Measurements from ENCODE around the gene ZNF285. TPM values are rescaled to one million over a fixed set of nuclear protein-coding genes. Genes with fewer than 3 reads are reported as not detected.

ZNF285 gene
- total RNA-seq, 1 experiment from 2014 or later, result 0.22 TPM

GRCh38 chr19:44367024-44367423 is 34.4 kb downstream of the ZNF285 start:
- Histone ChIP-seq H3K79me2 (ENCODE audit: low read length) (no peaks in the 10 kb centered on the region), H2AFZ (ENCODE audit: low read length) (no peak overlapping the region), H4K20me1 (ENCODE audit: low read length) (no peaks in the 10 kb centered on the region), H3K36me3 (ENCODE audit: low read depth, low read length) (no peaks in the 10 kb centered on the region), H3K9me2 (replicated peaks; ENCODE audit: low read length) (no peaks in the 10 kb centered on the region), H3K4me2 (ENCODE audit: low read length) (no peak overlapping the region), H3K4me1 (ENCODE audit: insufficient read depth, low read length) (no peaks in the 10 kb centered on the region), H3F3A (ENCODE audit: low read length, unreplicated experiment) (no peaks in the 10 kb centered on the region), H3K27me3 (ENCODE audit: low read length) (no peaks in the 10 kb centered on the region), H3K9me3 (ENCODE audit: low read length) (no peaks in the 10 kb centered on the region), H3K4me3 (ENCODE audit: low read length) (no peak overlapping the region), H3K9ac (ENCODE audit: low read length) (no peak overlapping the region), H3K27ac (ENCODE audit: low read length) (no peak overlapping the region)
- ATAC-seq (no peak), DNase-seq (no peak)
- TF ChIP-seq EZH2phosphoT487 (IDR thresholded peaks at IDR 0.05; ENCODE audit: borderline replicate concordance, low read length), result no peak
- TF ChIP-seq EZH2 (IDR thresholded peaks at IDR 0.05; ENCODE audit: low read length, unreplicated experiment), result no peak
- TF ChIP-seq CTCF (conservative IDR thresholded peaks at IDR 0.05; ENCODE audit: low read depth, low read length), result no peak
- BruUV-seq (replicated peaks), result no TSS peak
- intact Hi-C loops (cut with micrococcal nuclease), result no loop called here
- ChIA-PET CTCF (no interaction called here), POLR2A (ENCODE audit: unreplicated experiment) (no interaction called here)

- no TSS peak for BruUV-seq (replicated peaks)
- CTCF ChIA-PET, result no interaction called here
Measured at GRCh38 chr19:44356383-44357111, 44.9 kb downstream of the ZNF285 start, which contains the start of gene ZNF112. Gene ZNF112 (minus strand): TSS chr19:44356680. CDS start chr19:44340539, 16,141 bp downstream.

More at GRCh38 chr19:44356383-44357111, 44.9 kb downstream of the ZNF285 start, which contains the start of gene ZNF112:
- Histone ChIP-seq H3K79me2 (ENCODE audit: low read length) (peaks cover 6% of the 10 kb centered on the region; the same call in 1 of the 2 replicates), H3K9ac (ENCODE audit: low read length) (peak within 1 kb of the TSS; percentile 61), H3K27me3 (ENCODE audit: low read length) (no peaks in the 10 kb centered on the region), H3K9me2 (replicated peaks; ENCODE audit: low read length) (no peaks in the 10 kb centered on the region), H3K36me3 (ENCODE audit: low read depth, low read length) (no peaks in the 10 kb centered on the region), H3K4me3 (ENCODE audit: low read length) (peak within 1 kb of the TSS; percentile 72), H3K27ac (ENCODE audit: low read length) (no peak within 1 kb of the TSS), H2AFZ (ENCODE audit: low read length) (peak within 1 kb of the TSS; percentile 89), H3F3A (ENCODE audit: low read length, unreplicated experiment) (no peaks in the 10 kb centered on the region), H3K4me1 (ENCODE audit: insufficient read depth, low read length) (no peaks in the 10 kb centered on the region), H4K20me1 (ENCODE audit: low read length) (no peaks in the 10 kb centered on the region), H3K4me2 (ENCODE audit: low read length) (peak within 1 kb of the TSS; percentile 73), H3K9me3 (ENCODE audit: low read length) (no peaks in the 10 kb centered on the region)
- peak; percentile 92 for DNase-seq
- intact Hi-C loops (cut with micrococcal nuclease), result no loop called here
- POLR2A ChIA-PET (ENCODE audit: unreplicated experiment), result no interaction called here
- peak; percentile 100 for ATAC-seq
- no peak for TF ChIP-seq EZH2 (IDR thresholded peaks at IDR 0.05; ENCODE audit: low read length, unreplicated experiment)
- no peak for TF ChIP-seq CTCF (conservative IDR thresholded peaks at IDR 0.05; ENCODE audit: low read depth, low read length)
- no peak for TF ChIP-seq EZH2phosphoT487 (IDR thresholded peaks at IDR 0.05; ENCODE audit: borderline replicate concordance, low read length)

Measured in PC-3 (cell line).